ENCODE data around the gene PTPRN2. TPM values are rescaled to one million over a fixed set of nuclear protein-coding genes. Genes with fewer than 3 reads are reported as not detected.
"Not testable (repeated sequence)": the region's sequence is repeated elsewhere in the genome, so short reads cannot be mapped to it uniquely, and the experiment has no call there.

Gene PTPRN2
- polyA plus RNA-seq, 4 donors, result 7.2 to 9.2 (median 7.5) TPM

DNA sequence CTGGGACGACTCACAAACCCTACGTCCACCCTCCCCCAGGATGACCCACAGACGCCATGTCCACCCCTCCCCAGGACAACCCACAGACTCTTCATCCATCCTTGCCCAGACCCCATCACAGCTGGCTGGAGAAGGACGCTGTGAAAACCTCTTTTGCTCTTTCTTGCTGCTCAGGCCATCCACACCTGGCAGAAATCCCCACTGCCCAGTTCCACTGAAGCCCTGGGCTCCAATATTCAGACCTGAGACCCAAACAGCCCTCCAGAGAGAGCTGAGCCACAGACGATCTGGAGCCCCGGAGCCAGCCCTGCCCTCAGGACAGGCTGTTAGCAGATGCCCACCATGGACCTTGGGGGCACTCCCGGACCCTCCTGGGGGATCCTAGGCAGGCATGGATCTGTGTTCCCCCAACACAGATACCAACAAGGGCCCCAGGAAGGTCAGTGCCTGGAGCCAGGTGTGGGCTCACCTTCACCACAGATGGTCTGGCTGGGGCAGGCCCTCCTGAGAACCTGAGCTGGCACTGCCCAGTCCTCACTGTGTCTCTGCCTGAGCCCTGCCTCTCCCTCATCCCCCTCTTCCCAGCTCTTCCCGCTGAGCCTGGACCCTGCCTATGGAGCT is 226.2 kb downstream of the PTPRN2 start:
- no peak for DNase-seq (ENCODE audit: low read depth in 4 of 4, low spot score in 3 of 4)

DNA sequence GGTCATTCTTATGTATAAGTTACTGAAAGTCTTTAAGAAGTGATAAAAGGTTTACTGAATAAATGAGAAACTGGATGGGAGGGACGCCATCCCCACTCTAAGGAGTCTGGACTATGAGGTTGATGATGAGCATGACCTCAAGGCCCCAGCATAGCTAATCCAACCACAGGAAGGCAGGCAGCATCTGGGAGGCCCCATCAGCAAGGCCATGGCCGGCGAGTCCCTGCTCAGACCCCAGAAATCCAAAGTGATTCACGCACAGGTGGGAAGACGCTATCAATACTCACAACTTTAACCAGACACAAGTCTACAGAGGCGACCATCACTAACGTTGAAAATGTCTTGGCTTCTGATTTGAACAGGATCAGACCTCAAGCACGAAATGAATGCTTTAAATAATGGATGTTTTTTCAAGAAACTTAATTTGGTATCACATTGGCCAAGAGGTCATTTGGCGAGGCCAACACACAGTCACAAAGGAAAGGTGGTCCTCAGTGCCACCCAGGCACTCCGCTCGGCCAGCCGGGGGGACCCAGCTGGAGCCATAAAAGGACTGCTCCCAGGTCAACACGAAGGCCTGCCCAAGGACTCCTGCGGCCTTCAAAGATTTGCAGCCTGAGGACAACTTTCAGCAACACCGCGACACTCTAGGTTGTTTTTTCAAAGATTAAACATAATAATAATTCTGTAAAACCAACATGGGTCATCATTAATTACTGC is 228.5 kb downstream of the PTPRN2 start:
- no peak for DNase-seq (ENCODE audit: low read depth in 4 of 4, low spot score in 3 of 4)

DNA sequence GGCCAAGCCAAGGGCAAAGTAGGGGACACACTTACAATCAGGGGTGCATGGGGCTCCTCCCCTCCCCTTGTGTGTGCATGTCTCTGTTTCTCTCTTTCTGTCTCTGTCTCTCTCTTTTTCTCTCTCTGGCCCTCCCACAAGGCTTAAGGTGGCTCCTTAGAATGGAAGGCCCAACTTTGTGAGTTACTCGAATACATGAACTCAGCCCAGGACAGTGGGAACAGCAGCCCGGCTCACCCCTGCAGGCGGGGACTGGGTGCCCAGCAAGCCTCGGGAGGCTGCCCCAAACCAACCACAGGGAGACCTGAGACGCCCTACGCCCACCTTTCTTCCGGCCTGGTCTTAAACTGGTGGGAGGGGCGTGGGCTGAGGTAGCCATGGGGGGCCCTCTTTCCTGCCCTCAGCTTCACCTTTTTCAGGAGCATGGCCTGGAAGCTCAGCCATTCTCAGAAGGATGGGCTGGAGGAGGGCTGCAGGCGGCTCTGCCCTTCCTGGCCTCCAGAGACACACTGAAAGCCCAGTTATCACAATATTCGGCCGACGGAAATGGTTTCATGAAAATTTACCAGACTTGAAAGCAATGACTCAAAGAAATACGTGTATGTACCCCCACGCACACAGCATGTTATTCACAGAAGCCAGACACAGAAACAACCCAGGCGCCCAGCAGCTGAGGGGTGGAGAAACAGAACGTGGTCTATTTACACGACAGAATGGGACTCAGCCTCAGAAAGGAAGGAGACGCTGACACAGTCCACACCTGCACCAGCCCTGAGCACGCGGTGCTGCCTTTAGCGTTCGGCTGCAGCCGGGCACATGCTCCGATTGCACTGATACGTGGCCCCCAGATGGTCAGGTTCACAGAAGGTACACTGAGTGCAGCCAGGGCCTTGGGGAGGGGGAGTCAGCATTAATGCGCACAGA is 229.5 kb downstream of the PTPRN2 start:
- DNase-seq (ENCODE audit: low read depth in 4 of 4, low spot score in 3 of 4), result no peak

DNA sequence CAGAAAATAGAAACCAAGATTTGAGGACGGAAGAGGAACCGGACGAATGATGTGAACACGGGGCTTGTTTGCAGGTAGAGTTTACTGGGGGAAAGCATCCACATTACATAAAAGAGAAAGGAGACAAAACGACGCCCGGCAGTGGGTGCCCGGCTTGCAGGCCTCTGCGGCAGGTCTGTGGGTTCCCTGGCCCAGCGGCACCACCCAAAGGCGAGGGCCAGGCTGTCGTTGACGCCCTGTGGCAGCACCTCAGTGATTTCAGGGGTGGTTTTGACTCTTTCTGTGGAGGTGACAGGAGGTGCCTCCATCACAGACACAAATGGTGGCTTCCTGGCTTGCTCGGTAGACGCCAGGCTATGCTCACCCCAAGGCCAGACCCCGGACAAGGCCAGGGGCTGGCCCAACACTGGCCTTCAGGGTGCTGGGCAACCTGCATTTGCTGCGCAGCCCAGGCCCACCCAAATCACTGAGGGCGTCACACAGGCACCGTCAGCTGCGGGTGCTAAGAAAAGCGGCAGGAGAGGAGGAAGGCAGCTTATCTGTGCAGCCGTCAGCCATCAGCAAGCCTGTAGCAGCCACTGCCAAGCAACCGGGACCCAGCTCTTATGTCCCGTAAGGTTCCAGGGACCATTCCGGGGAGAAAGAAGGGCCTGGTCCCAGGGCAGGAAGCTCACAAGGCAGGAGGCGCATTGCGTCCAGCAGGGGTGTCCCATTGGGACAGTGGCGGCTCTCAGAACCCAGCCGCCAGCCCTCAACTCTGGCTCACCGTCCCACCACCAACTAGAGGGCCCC is 230.3 kb downstream of the PTPRN2 start:
- DNase-seq (ENCODE audit: low read depth in 4 of 4, low spot score in 3 of 4), result no peak

DNA sequence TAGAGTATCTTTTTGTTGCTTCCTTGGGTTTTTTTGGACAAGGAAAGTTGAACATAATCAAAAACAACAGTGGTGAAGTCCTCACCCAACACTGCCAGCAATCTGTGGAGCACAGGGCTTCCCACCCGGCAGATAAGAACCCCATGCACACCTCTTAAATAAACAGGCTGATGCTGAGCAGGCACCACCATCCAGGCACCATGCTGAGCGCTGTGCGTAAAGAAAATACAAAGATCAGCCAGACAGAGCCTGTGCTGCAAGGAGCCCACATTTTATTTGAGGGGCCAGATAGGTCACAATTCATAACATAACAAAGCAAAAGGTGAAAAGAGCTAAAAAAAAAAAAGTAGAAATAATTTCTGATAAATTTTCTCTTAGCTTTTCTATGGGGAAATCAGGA is 231.2 kb downstream of the PTPRN2 start:
- DNase-seq (ENCODE audit: low read depth in 4 of 4, low spot score in 3 of 4), result no peak

DNA sequence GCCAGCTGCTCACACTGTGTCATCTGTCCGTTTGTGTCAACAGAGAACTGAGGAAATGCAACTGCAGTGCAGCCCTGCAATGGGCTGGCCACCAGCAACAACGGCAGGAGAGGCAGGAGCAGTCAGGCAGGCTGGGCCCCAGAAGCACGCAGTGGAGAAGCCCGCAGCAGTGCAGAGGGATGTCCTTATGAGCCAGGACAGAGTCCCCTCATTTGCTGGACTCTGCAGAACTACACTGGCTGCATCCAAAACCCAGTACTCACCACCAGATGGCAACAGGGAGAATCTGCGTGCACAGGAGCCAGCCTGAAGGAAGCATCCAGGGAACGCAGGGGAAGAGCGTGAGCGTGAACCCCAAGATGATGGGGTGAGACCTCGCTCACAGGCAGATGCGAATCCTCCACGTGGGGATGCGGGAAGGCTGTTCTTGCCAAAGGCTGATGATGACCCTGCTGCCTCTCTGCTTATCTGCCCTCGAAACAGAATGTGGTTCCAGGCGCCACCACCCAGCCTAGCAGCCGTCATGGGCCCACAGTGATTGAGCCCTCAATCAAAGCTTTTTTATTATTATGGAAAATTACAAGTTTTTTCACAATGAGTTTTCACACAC is 232.1 kb downstream of the PTPRN2 start:
- no peak for DNase-seq (ENCODE audit: low read depth in 4 of 4, low spot score in 3 of 4)

DNA sequence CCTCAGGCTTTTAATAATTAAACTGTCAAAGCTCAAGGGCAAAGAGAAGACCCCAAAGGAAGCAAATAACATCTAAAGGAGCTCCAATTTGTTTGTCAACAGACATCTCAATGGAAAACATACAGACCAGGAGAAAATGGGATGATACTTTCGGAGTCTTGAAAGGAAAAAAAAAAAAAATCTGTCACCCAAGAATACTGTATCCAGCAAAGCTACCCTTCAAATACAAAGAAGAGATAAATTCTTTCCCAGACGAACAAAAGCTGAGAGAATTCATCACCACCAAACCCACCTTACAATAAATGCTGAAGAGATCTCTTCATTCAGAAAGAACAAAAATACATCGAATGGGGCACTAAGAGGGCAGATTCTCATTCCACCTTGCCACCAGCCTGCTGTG is 232.8 kb downstream of the PTPRN2 start:
- DNase-seq (ENCODE audit: low read depth in 4 of 4, low spot score in 3 of 4), result no peak

DNA sequence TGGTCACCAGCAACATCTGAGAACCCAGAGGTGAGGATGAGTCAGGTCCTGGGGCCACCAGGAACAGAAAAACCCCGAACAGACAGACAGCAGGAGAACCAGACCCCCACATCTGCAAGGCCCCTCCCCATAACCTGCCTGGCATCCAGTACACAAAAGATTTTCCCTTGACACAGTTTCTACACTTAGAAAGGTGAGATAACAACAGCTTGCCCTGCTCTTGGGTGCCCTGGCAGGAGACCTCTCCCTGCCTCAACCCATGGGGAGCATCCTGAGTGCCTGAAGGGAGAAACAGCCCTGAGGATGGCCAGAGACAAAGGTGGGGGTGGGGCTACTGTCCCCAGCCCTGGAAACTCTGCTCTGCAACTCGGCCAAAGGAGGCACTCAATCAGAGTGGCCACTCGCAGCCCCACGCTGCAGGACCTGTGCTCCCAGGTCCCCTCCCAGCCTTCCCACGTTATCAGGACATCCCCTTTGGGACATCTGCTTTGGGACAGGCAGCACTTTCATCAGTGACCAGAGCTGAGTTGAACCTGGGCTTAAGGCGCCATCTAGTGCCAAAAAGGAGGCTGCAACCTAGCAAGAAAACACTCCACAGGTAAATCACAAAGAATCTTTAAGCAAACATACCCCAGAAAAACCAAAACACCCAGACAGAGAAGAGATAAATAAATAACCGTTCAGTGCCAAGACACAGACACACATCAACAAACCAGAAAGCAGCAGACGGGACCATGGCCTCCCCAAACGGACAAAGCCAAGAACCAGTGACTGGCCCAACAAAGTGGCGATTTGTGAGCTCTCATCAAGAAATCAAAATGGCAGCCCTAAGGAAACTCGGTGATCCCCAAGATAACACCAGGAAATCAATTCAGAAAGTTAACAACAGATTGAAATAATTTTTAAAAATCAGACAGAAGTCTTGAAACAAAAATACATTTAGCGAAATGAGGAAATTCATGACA is 233.7 kb downstream of the PTPRN2 start:
- no peak for DNase-seq (ENCODE audit: low read depth in 4 of 4, low spot score in 3 of 4)

DNA sequence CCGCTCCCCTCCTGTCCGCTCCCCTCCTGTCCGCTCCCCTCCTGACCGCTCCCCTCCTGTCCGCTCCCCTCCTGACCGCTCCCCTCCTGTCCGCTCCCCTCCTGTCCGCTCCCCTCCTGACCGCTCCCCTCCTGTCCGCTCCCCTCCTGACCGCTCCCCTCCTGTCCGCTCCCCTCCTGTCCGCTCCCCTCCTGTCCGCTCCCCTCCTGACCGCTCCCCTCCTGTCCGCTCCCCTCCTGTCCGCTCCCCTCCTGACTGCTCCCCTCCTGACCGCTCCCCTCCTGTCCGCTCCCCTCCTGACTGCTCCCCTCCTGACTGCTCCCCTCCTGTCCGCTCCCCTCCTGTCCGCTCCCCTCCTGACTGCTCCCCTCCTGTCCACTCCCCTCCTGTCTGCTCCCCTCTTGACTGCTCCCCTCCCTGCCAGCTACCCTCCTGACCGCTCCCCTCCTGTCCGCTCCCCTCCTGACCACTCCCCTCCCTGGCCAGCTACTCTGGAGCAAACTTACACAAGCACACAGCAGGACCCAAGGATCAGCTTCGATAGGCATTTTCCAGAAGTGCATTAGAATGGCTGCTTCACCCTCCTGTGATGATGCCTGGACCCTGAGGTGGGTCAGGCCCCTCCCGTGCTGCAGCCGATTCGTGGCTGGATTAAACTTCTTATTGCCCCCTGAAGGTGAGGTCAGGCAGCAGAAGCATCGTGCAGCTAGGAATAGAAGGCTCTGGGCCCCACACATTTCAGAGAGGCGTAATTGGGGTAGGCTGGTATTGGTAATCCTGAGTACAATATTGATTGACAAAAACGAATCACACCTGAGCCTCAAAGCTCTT is 235.5 kb downstream of the PTPRN2 start:
- DNase-seq (ENCODE audit: low read depth in 4 of 4, low spot score in 3 of 4), result not testable (repeated sequence)

DNA sequence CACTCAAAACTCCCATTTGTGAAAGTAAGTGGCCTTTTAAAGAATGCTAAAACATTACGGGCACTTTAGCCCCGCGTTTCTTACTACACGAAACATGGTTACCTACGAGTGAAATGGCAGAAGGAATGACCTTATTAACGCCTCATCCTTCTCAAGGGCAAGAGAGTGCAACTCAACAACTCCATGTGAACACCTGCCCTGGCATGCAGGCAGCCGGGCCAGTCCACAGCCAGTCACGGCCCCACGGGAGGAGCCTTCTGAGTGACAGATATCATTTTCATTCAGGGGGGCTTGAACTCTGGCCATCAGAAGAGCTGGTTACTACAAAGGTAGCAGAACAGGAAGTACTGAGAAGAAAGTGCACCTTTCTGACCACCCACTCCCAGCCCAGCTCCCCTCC is 236.1 kb downstream of the PTPRN2 start:
- no peak for DNase-seq (ENCODE audit: low read depth in 4 of 4, low spot score in 3 of 4)

DNA sequence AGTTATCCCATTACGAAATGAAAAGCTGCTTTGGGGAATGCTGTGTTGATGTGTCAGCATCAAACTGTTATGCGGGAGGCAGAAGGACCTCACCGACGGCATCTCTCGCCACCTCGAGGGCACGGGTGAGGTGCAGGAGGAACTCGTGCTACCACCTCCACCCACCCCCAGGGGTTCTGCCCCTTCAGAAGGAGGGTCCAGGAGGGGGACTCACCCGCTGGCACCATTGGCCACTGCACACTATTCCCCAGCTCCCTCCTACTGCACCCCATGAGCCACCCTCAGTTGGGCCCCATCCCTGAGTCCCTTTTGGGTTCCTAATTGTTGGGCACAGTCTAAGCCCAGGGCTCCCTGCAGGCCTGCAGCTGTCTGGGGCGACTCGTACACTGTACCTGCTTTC is 236.6 kb downstream of the PTPRN2 start:
- DNase-seq (ENCODE audit: low read depth in 4 of 4, low spot score in 3 of 4), result no peak

DNA sequence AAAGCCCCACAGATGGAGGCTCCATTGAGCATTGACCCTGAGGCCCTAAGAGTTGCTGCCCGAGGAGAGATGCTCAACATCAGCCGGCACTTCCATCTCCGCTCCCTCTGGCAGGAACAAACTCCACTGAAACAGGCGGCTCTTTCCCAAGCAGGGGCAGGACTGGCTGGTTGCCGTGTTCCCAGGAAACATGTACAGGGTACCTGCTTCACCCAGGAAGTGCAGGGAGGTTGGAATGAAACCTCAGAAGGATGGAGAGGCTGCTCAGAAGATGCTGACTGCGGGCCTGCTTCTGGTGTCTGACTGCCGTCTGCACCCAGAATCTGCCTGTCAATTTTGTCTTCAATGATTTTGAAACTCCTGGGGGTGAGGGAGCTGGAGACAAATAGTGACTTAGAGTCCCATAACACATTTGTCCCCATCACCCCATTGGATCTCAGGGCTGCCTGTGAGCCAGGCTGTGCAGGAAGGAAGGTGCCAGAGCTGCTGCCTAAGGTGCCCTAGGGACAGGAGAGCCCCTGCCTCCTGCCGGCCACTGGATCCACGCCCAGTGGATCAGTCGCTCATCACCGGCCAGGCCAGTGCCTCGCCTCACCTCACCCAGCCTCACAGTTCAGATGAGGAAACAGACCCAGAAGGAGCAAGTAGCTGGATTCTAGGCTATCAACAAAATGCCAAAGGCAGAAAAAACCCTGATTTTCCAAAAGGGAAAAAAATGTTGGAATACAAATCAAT is 237.3 kb downstream of the PTPRN2 start:
- no peak for DNase-seq (ENCODE audit: low read depth in 4 of 4, low spot score in 3 of 4)

DNA sequence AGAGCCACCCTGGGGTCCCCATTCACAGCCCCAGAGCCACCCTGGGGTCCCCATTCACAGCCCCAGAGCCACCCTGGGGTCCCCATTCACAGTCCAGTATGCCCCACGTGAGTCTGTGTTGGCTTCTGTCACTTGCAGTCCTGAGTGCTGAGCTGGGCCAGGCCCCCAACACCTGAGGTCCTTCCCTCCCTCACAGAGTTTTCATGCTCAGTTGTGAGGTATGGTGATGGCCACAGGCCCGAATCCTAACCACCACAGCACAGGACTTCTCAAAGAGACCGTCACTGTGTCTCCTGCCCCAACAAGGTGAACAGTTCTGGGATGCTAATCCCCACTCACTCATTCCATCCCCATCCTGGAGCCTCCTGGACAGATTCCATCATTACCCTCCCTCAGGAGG is 239.2 kb downstream of the PTPRN2 start:
- no peak for DNase-seq (ENCODE audit: low read depth in 4 of 4, low spot score in 3 of 4)

DNA sequence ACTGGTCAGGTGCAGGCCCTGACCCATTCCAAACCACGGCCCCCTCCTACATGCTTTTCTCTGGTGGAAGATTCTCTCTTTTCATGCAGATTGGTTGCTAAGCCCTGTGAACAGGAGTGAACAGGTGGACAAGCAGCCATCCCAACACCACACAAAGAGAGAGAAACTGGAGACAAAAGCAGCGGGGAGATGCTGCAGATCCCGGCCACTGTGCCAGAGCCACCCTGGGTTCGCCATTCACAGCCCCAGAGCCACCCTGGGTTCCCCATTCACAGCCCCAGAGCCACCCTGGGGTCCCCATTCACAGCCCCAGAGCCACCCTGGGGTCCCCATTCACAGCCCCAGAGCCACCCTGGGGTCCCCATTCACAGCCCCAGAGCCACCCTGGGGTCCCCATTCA is 239.6 kb downstream of the PTPRN2 start:
- DNase-seq (ENCODE audit: low read depth in 4 of 4, low spot score in 3 of 4), result not testable (repeated sequence)

DNA sequence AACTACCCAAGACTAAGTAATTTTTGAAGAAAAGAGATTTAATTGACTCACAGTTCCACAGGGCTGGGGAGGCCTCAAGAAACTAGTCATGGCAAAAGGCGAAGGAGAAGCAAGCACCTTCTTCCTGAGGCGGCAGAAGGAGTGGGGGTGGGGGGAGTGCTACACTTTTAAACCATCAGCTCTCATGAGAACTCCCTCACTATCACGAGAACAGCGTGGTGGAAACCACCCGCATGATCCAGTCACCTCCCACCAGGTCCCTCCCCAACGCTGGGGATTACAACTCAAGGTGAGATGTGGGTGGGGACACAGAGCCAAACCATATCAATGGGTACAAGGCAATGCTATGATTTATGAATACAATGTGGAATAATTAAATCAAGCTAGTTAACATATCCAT is 241.9 kb downstream of the PTPRN2 start:
- DNase-seq (ENCODE audit: low read depth in 4 of 4, low spot score in 3 of 4), result no peak

DNA sequence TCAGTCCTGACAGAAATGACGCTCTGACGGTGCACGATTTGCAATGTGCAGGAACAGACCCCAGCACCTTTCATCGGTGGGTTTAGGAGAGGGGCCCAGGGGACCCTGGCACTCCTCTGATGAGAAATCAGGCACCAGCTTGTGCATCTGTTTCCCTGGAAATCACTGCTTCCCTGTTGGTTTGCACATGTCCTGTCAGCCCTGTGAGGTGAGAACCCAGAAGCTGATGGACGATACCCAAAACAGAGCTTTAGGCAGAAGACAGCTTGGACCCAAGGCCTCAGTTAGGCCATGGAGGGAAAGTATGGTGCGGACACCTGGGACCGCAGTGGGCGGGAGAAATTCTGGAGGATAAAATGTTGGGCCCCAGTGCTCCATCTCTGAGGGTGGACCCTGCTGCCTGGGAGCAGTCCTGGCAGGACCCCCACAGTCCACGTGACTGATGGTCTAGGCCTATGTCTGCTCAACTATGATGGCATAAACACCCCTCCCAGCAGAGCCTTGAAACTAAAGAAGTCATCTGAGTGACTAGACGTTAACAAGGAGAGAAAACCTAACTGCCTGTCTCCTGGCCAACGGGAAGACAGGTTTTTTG is 242.8 kb downstream of the PTPRN2 start:
- DNase-seq (ENCODE audit: low read depth in 4 of 4, low spot score in 3 of 4), result no peak

DNA sequence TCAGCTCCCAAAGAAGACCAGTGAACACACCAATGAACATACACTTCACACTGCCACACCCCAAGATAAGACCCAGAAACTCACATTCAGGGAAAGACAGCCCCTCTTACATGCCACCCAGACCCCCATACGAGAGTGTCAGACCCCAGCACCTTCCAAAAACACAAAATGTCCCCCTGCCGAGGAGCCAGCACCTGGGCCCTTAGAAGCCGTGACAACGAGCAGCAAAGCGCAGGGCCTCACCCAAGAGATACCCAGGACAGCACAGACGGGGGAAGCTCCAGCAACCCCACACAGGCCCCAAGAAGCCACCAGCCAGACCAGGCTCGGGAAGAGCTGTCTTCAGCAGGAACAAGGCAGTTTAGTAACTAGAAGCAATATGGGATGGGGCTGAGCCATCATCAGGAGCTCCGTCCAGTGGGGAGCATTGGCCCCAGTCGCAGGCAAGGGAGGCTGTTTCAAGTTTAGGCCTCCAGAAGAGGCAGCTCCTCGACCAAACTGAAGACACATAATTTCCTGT is 243.6 kb downstream of the PTPRN2 start:
- DNase-seq (ENCODE audit: low read depth in 4 of 4, low spot score in 3 of 4), result no peak

Data from left renal pelvis (tissue), 4 donors.